Hepatocyte (in vitro differentiated cells): ENCODE data around the gene PCDH9.

Experiments used
- CTCF ChIP-seq: fragments of 200-600 bp; sonication (generic); IDR thresholded peaks from 2 replicates; pipeline ENCODE4 v1.5.1; 2016; ENCODE audit warnings: antibody characterized with exemption, mild to moderate bottlenecking; ENCODE audit not compliant: poor library complexity
- EZH2phosphoT487 ChIP-seq: fragments of 200-600 bp; sonication (generic); IDR thresholded peaks from one replicate; pipeline ENCODE4 v1.6.1; 2018; ENCODE audit warnings: antibody characterized with exemption, mild to moderate bottlenecking, low read depth, moderate library complexity; ENCODE audit not compliant: unreplicated experiment, severe bottlenecking

DNA sequence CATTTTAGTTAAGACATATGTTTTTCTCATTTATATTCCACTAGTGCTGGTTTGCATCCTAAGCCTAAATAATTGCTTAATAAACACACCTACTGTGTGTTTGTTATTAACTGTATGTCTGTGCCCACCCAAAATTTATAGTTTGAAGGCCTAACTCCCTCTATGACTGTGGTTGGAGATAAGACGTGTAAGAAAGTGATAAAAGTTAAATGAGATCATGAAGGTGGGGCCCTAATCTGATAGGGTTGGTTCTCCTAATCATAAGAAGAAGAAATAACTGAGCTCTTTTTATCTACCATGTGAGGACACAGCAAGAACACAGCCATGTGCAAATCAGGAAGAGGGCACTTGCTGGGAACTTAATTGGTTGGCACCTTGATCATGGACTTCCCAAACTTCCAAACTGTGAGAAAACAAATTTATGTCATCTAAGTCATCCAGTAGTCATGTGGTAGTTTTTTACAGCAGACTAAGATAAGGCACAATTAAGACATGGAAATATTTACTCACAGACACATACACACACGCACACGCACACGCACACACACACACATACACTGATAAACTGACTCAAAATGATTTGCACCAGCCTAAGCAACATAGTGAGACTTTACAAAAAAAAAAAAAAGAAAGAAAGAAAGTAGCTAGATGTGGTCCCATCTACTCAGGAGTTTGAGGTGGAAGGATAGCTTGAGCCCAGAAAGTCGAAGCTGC lies 662.1 kb downstream of the PCDH9 start:
- no peak for TF ChIP-seq CTCF
- no peak for TF ChIP-seq EZH2phosphoT487
